Measurements from ENCODE around the gene KSR1.

- TF ChIP-seq CTCF (IDR thresholded peaks at IDR 0.05) = no peak
- TF ChIP-seq POLR2A (IDR thresholded peaks at IDR 0.05) = no peak
- TF ChIP-seq POLR2AphosphoS5 (IDR thresholded peaks at IDR 0.05; ENCODE audit: insufficient read depth in 1 of 2, low read depth in 1 of 2) = no peak
Observed at GRCh38 chr17:27631897-27632725, 175.9 kb downstream of the KSR1 start.

Data from vagina (tissue), 2 donors.